Measurements from ENCODE around the gene PCDH9.
A peak's percentile ranks its signal among the peaks of the same experiment; 100 is the strongest.

Gene PCDH9

DNA sequence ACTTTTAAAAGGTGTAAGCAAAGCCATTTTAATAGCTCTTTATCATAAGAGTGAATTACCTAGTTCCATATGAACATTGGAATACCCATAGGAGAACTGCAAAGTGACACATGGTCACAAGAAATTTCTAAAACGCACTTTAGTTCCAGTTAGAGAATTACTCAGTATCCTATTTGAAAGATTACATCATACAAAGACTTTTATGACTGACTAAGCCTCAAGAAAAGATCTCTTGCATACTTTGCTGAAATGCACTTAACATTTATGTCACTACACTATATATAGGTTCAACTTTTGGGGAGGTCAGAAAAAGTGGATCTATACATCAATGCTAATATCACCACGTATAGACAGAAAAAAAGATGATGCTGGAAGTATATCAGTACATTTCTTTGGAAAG lies 7.1 kb downstream of the PCDH9 start:
- H3K4me3 ChIP-seq (ENCODE audit: low read length, poor library complexity, severe bottlenecking), result peak overlapping the region; percentile 18
- H3K36me3 ChIP-seq (ENCODE audit: insufficient read depth, low read length), result no peaks in the 10 kb centered on the region
- no peaks in the 10 kb centered on the region for H4K20me1 ChIP-seq (ENCODE audit: insufficient read depth, low read length, poor library complexity, severe bottlenecking)
- H3F3A ChIP-seq (ENCODE audit: low read depth), result no peaks in the 10 kb centered on the region
- no peaks in the 10 kb centered on the region for H3K9me2 ChIP-seq (replicated peaks; ENCODE audit: low read depth, low read length)
- no peak overlapping the region for H3K9ac ChIP-seq (ENCODE audit: low read depth, low read length, poor library complexity, severe bottlenecking)
- no peaks in the 10 kb centered on the region for H3K9me3 ChIP-seq (ENCODE audit: insufficient read depth, low read depth, low read length)
- H3K79me2 ChIP-seq (ENCODE audit: insufficient read depth, low read length), result no peaks in the 10 kb centered on the region
- no peak overlapping the region for H2AFZ ChIP-seq (ENCODE audit: low read length)
- H3K4me1 ChIP-seq (ENCODE audit: insufficient read depth, low read length, poor library complexity, severe bottlenecking), result peaks cover 27% of the 10 kb centered on the region
- no peaks in the 10 kb centered on the region for H3K27me3 ChIP-seq (ENCODE audit: insufficient read depth, low read length, poor library complexity, severe bottlenecking)
- TF ChIP-seq, protein P1, sequence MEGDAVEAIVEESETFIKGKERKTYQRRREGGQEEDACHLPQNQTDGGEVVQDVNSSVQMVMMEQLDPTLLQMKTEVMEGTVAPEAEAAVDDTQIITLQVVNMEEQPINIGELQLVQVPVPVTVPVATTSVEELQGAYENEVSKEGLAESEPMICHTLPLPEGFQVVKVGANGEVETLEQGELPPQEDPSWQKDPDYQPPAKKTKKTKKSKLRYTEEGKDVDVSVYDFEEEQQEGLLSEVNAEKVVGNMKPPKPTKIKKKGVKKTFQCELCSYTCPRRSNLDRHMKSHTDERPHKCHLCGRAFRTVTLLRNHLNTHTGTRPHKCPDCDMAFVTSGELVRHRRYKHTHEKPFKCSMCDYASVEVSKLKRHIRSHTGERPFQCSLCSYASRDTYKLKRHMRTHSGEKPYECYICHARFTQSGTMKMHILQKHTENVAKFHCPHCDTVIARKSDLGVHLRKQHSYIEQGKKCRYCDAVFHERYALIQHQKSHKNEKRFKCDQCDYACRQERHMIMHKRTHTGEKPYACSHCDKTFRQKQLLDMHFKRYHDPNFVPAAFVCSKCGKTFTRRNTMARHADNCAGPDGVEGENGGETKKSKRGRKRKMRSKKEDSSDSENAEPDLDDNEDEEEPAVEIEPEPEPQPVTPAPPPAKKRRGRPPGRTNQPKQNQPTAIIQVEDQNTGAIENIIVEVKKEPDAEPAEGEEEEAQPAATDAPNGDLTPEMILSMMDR (conservative IDR thresholded peaks at IDR 0.05; ENCODE audit: low read length), result no peak
- TF ChIP-seq EZH2phosphoT487 (IDR thresholded peaks at IDR 0.05; ENCODE audit: borderline replicate concordance), result no peak
- peak overlapping the region; percentile 72 for H3K4me2 ChIP-seq (ENCODE audit: low read depth, low read length, poor library complexity, severe bottlenecking)

DNA sequence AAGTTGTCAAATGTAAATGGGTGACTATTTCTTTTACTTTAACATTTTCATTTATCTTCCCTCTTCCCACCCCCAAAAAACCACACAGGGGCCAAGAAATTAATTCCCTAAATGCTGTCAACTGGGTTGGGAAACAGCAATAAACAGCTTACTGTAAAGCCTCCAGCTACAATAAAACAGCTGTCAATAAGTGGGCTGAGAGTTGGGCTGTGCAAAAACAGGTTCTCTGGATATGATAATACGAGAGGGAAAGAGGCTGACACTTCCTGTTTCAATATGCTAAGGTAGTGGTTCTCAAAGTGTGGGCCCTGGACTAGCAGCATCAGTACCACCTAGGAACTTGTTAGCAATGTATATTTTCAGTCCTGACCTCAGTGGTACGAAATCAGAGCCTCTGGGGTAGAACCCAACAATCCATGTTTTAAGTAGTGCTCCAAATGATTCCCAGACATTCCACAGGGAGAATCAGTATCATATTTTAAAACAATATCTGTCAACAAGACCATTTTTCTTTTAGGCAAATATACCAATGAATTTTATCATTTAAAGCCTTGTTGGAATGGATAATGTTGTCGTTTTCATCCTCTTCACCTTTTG lies 8.4 kb downstream of the PCDH9 start:
- TF ChIP-seq, protein P1 (conservative IDR thresholded peaks at IDR 0.05; ENCODE audit: low read length), result no peak
- TF ChIP-seq EZH2phosphoT487 (IDR thresholded peaks at IDR 0.05; ENCODE audit: borderline replicate concordance), result no peak
- Histone ChIP-seq H3K4me3 (ENCODE audit: low read length, poor library complexity, severe bottlenecking) (no peak overlapping the region), H3K4me2 (ENCODE audit: low read depth, low read length, poor library complexity, severe bottlenecking) (peak overlapping the region; percentile 72), H2AFZ (ENCODE audit: low read length) (peak overlapping the region; percentile 69), H3K9me2 (replicated peaks; ENCODE audit: low read depth, low read length) (no peaks in the 10 kb centered on the region), H3K9me3 (ENCODE audit: insufficient read depth, low read depth, low read length) (no peaks in the 10 kb centered on the region), H3K4me1 (ENCODE audit: insufficient read depth, low read length, poor library complexity, severe bottlenecking) (peaks cover 27% of the 10 kb centered on the region), H3K36me3 (ENCODE audit: insufficient read depth, low read length) (no peaks in the 10 kb centered on the region), H4K20me1 (ENCODE audit: insufficient read depth, low read length, poor library complexity, severe bottlenecking) (no peaks in the 10 kb centered on the region), H3K27me3 (ENCODE audit: insufficient read depth, low read length, poor library complexity, severe bottlenecking) (no peaks in the 10 kb centered on the region), H3F3A (ENCODE audit: low read depth) (no peaks in the 10 kb centered on the region), H3K79me2 (ENCODE audit: insufficient read depth, low read length) (no peaks in the 10 kb centered on the region), H3K9ac (ENCODE audit: low read depth, low read length, poor library complexity, severe bottlenecking) (no peak overlapping the region)

DNA sequence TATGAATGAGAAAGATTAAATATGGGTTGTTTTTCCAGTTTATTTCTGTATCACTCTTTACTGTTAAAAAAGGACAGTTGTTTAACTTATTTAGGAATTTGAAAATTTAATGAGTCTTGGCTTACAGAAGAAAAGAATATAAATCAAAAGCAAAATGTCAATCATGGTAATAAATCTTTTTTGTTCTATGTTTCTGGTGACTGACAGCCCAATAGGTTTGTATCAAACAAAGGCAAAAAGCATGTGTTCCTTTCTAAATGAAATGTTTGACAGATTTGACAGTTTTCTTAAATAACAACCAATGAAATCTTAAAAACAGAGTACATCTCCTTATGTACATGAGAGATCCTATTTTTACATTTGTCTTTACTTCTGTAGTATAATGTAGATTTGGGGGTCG lies 11.0 kb downstream of the PCDH9 start:
- Histone ChIP-seq H3K9me2 (replicated peaks; ENCODE audit: low read depth, low read length) (no peaks in the 10 kb centered on the region), H3K79me2 (ENCODE audit: insufficient read depth, low read length) (no peaks in the 10 kb centered on the region), H2AFZ (ENCODE audit: low read length) (no peak overlapping the region), H3K4me2 (ENCODE audit: low read depth, low read length, poor library complexity, severe bottlenecking) (no peak overlapping the region), H3F3A (ENCODE audit: low read depth) (no peaks in the 10 kb centered on the region), H4K20me1 (ENCODE audit: insufficient read depth, low read length, poor library complexity, severe bottlenecking) (no peaks in the 10 kb centered on the region), H3K36me3 (ENCODE audit: insufficient read depth, low read length) (no peaks in the 10 kb centered on the region), H3K9ac (ENCODE audit: low read depth, low read length, poor library complexity, severe bottlenecking) (no peak overlapping the region), H3K4me1 (ENCODE audit: insufficient read depth, low read length, poor library complexity, severe bottlenecking) (peaks cover 27% of the 10 kb centered on the region), H3K9me3 (ENCODE audit: insufficient read depth, low read depth, low read length) (no peaks in the 10 kb centered on the region), H3K4me3 (ENCODE audit: low read length, poor library complexity, severe bottlenecking) (no peak overlapping the region), H3K27me3 (ENCODE audit: insufficient read depth, low read length, poor library complexity, severe bottlenecking) (no peaks in the 10 kb centered on the region)
- no peak for TF ChIP-seq EZH2phosphoT487 (IDR thresholded peaks at IDR 0.05; ENCODE audit: borderline replicate concordance)
- TF ChIP-seq, protein P1 (conservative IDR thresholded peaks at IDR 0.05; ENCODE audit: low read length), result no peak

Data from Loucy (cell line).